HEK293 (cell line): ENCODE data around the gene SYNE2.

Source experiments
- KLF1 ChIP-seq: fragments of 450-650 bp; formaldehyde crosslinking; IDR thresholded peaks from 2 replicates; pipeline ENCODE4 v1.5.1; 2016; ENCODE audit warnings: missing biosample characterization, missing genetic modification characterization
- ZNF16 ChIP-seq: fragments of 450-650 bp; formaldehyde crosslinking; IDR thresholded peaks from 2 replicates; pipeline ENCODE4 v1.5.1; 2016; ENCODE audit warnings: low read depth, missing biosample characterization, missing genetic modification characterization
- ZNF175 ChIP-seq: fragments of 450-650 bp; formaldehyde crosslinking; IDR thresholded peaks from 2 replicates; pipeline ENCODE4 v1.5.1; 2016; ENCODE audit warnings: missing biosample characterization, missing genetic modification characterization
- ZNF202 ChIP-seq: fragments of 450-650 bp; formaldehyde crosslinking; IDR thresholded peaks from 2 replicates; pipeline ENCODE4 v1.5.1; 2016; ENCODE audit warnings: missing biosample characterization, missing genetic modification characterization, borderline replicate concordance
- ZNF24 ChIP-seq: fragments of 450-650 bp; formaldehyde crosslinking; IDR thresholded peaks from 2 replicates; pipeline ENCODE4 v1.5.1; 2016; ENCODE audit warnings: missing biosample characterization, missing genetic modification characterization
- ZNF394 ChIP-seq: fragments of 450-650 bp; formaldehyde crosslinking; IDR thresholded peaks from 2 replicates; pipeline ENCODE4 v1.5.1; 2016; ENCODE audit warnings: missing biosample characterization, missing genetic modification characterization, mild to moderate bottlenecking, moderate library complexity, borderline replicate concordance
- ZNF560 ChIP-seq: fragments of 450-650 bp; formaldehyde crosslinking; IDR thresholded peaks from 2 replicates; pipeline ENCODE4 v1.5.1; 2017; ENCODE audit warnings: missing biosample characterization, missing genetic modification characterization, borderline replicate concordance
- TF ChIP-seq, protein P1 (sequence below): fragments of 450-650 bp; formaldehyde crosslinking; IDR thresholded peaks from 2 replicates; pipeline ENCODE4 v1.5.1; 2016; ENCODE audit warnings: missing biosample characterization, missing genetic modification characterization
- TF ChIP-seq, protein P2 (sequence below): fragments of 450-650 bp; formaldehyde crosslinking; IDR thresholded peaks from 2 replicates; pipeline ENCODE4 v1.5.1; 2016; ENCODE audit warnings: missing biosample characterization, missing genetic modification characterization

- TF ChIP-seq, protein P1, sequence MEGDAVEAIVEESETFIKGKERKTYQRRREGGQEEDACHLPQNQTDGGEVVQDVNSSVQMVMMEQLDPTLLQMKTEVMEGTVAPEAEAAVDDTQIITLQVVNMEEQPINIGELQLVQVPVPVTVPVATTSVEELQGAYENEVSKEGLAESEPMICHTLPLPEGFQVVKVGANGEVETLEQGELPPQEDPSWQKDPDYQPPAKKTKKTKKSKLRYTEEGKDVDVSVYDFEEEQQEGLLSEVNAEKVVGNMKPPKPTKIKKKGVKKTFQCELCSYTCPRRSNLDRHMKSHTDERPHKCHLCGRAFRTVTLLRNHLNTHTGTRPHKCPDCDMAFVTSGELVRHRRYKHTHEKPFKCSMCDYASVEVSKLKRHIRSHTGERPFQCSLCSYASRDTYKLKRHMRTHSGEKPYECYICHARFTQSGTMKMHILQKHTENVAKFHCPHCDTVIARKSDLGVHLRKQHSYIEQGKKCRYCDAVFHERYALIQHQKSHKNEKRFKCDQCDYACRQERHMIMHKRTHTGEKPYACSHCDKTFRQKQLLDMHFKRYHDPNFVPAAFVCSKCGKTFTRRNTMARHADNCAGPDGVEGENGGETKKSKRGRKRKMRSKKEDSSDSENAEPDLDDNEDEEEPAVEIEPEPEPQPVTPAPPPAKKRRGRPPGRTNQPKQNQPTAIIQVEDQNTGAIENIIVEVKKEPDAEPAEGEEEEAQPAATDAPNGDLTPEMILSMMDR (tag by site-specific recombination) = no peak
- no peak for TF ChIP-seq ZNF16 (tag by site-specific recombination)
- TF ChIP-seq KLF1 (tag by site-specific recombination) = no peak
- no peak for TF ChIP-seq ZNF175 (tag by site-specific recombination)
- no peak for TF ChIP-seq ZNF24 (tag by site-specific recombination)
- TF ChIP-seq ZNF560 (tag by site-specific recombination) = no peak
- TF ChIP-seq, protein P2, sequence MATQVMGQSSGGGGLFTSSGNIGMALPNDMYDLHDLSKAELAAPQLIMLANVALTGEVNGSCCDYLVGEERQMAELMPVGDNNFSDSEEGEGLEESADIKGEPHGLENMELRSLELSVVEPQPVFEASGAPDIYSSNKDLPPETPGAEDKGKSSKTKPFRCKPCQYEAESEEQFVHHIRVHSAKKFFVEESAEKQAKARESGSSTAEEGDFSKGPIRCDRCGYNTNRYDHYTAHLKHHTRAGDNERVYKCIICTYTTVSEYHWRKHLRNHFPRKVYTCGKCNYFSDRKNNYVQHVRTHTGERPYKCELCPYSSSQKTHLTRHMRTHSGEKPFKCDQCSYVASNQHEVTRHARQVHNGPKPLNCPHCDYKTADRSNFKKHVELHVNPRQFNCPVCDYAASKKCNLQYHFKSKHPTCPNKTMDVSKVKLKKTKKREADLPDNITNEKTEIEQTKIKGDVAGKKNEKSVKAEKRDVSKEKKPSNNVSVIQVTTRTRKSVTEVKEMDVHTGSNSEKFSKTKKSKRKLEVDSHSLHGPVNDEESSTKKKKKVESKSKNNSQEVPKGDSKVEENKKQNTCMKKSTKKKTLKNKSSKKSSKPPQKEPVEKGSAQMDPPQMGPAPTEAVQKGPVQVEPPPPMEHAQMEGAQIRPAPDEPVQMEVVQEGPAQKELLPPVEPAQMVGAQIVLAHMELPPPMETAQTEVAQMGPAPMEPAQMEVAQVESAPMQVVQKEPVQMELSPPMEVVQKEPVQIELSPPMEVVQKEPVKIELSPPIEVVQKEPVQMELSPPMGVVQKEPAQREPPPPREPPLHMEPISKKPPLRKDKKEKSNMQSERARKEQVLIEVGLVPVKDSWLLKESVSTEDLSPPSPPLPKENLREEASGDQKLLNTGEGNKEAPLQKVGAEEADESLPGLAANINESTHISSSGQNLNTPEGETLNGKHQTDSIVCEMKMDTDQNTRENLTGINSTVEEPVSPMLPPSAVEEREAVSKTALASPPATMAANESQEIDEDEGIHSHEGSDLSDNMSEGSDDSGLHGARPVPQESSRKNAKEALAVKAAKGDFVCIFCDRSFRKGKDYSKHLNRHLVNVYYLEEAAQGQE (tag by site-specific recombination) = no peak
- no peak for TF ChIP-seq ZNF394 (tag by site-specific recombination)
- TF ChIP-seq ZNF202 (tag by site-specific recombination) = no peak
Measured at GRCh38 chr14:64061115-64061514, 208.3 kb downstream of the SYNE2 start.
